Cardiac muscle cell (in vitro differentiated cells and primary cell): ENCODE measurements around the gene OLFML2A. TPM values are rescaled to one million over a fixed set of nuclear protein-coding genes. Genes with fewer than 3 reads are reported as not detected.

Experiments
- DNase-seq, 2 donors: peaks; one replicate each; pipeline versions ENCODE4 v3.0.0 to v3.0.0-alpha.2; 2010 to 2017; ENCODE audit warnings: low read depth in 1 of 2, low spot score in 1 of 2
- H3K27ac ChIP-seq: fragments of 200-600 bp; sonication (generic); 2 replicates; pipeline ENCODE4 v1.5.1; 2016
- H3K27me3 ChIP-seq: fragments of 200-600 bp; sonication (generic); 2 replicates; pipeline ENCODE4 v1.6.0; 2016; ENCODE audit warnings: control low read depth
- H3K36me3 ChIP-seq: fragments of 200-600 bp; sonication (generic); 2 replicates; pipeline ENCODE4 v1.5.1; 2016; ENCODE audit warnings: control low read depth
- H3K4me1 ChIP-seq: fragments of 200-600 bp; sonication (generic); 2 replicates; pipeline ENCODE4 v1.8.1; 2017; ENCODE audit warnings: low read depth, mild to moderate bottlenecking, mixed run types
- H3K4me3 ChIP-seq: fragments of 200-600 bp; sonication (generic); 2 replicates; pipeline ENCODE4 v1.5.1; 2016; ENCODE audit warnings: mild to moderate bottlenecking
- H3K9me3 ChIP-seq: fragments of 200-600 bp; sonication (generic); 2 replicates; pipeline ENCODE4 v1.5.1; 2017; ENCODE audit warnings: low read depth, mild to moderate bottlenecking, control low read depth
- polyA plus RNA-seq: library from polyadenylated mRNA; unstranded; fragments of >200 nt; fragmentation: Nextera tagmentation; extraction: Ambion mirVana; gene quantifications from 2 replicates; pipeline ENCODE4 v1.2.1, GENCODE V29; 2016
- total RNA-seq: library from RNA; depleted of rRNA; stranded (reverse); fragments of >200 nt; gene quantifications from 2 replicates; pipeline ENCODE4 v1.2.3, GENCODE V29; 2016
- TF ChIP-seq, protein P1 (sequence below): IDR thresholded peaks from 2 replicates; pipeline ENCODE4 v1.5.1; 2012; ENCODE audit warnings: low read depth, mild to moderate bottlenecking, low read length

The OLFML2A gene
- total and polyA plus RNA-seq, 2 experiments from 2014 or later: 3.4 to 10.7 TPM

DNA sequence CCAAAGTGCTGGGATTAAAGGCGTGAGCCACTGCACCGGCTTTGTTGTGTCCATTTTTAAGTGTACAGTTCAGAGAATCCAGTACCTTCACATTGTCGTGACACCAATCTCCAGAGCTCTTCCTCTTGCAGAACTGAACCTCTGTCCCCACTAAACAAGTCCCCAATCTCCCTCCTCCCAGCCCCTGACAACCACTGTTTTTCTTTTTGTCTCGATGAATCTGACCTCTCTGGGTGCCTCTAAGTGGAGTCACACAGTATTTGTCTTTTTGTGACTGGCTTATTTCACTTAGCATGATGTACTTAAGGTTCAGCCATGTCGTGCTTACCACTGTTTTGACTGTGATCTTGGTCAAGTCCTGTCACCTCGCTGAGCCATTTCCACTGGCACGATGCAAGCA lies 77.9 kb downstream of the OLFML2A start:
- Histone ChIP-seq H3K4me3 (no peak overlapping the region), H3K4me1 (peaks cover 5% of the 10 kb centered on the region), H3K36me3 (peaks cover 21% of the 10 kb centered on the region), H3K9me3 (no peaks in the 10 kb centered on the region), H3K27ac (no peak overlapping the region), H3K27me3 (no peaks in the 10 kb centered on the region)
- TF ChIP-seq, protein P1, sequence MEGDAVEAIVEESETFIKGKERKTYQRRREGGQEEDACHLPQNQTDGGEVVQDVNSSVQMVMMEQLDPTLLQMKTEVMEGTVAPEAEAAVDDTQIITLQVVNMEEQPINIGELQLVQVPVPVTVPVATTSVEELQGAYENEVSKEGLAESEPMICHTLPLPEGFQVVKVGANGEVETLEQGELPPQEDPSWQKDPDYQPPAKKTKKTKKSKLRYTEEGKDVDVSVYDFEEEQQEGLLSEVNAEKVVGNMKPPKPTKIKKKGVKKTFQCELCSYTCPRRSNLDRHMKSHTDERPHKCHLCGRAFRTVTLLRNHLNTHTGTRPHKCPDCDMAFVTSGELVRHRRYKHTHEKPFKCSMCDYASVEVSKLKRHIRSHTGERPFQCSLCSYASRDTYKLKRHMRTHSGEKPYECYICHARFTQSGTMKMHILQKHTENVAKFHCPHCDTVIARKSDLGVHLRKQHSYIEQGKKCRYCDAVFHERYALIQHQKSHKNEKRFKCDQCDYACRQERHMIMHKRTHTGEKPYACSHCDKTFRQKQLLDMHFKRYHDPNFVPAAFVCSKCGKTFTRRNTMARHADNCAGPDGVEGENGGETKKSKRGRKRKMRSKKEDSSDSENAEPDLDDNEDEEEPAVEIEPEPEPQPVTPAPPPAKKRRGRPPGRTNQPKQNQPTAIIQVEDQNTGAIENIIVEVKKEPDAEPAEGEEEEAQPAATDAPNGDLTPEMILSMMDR: no peak
- DNase-seq: no peak

DNA sequence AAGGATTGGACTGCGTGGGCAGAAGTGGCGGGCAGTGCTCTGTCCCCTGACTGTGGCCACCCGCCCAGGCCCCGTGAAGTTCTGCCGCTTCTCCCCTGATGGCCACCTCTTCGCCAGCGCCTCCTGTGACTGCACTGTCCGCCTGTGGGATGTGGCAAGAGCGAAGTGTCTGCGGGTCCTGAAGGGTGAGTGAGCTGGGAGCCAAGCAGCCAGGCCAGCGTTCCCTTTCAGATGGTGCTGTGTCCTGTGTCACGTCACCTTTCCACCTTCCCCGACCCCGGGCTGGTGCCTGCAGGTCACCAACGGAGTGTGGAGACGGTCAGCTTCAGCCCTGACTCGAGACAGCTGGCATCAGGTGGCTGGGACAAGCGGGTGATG lies 78.6 kb downstream of the OLFML2A start:
- Histone ChIP-seq H3K27ac (peak overlapping the region; percentile 43), H3K27me3 (no peaks in the 10 kb centered on the region), H3K4me1 (peaks cover 8% of the 10 kb centered on the region)

DNA sequence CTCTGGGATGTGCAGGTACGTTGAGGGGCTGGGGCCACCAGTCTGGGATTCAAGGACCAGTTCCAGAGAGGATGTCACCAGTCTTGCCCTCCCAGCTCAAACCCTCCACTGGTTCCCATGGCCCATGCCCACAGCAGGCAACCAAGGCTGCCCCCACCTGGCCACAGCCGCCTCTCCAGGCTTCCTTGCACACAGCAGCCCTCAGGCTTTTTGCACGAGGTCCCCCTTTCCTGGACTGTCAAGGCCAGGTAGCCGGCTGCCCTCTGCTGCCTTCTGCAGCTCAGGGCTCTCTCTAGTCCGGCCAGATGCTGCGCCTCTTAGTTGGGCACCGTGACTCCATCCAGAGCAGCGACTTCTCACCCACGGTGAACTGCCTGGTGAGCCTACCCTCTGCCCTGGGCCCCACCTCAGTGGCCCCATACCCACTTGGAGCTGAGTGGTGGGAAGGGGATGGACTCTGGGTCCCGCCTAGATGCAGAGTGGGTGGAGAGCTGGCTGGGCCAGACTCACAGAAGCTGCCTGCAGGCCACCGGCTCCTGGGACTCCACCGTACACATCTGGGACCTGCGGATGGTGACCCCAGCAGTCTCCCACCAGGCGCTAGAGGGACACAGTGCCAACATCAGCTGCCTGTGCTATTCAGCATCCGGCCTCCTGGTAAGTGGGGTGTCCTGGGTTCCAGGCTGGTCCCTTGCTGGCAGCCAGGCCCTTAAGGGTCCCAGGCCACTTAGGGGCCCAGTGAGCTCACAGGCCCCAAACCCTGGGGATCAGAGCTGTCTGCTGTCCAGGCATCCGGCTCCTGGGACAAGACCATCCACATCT lies 79.2 kb downstream of the OLFML2A start:
- Histone ChIP-seq H3K4me1 (peaks cover 12% of the 10 kb centered on the region), H3K27ac (peak overlapping the region; percentile 43), H3K9me3 (no peaks in the 10 kb centered on the region), H3K4me3 (no peak overlapping the region), H3K27me3 (no peaks in the 10 kb centered on the region), H3K36me3 (peaks cover 27% of the 10 kb centered on the region)
- peak; percentile 36 to 37 for DNase-seq
- TF ChIP-seq, protein P1: peak; percentile 33

More for the DNA sequence above, 78.6 kb downstream of the OLFML2A start:
- Histone ChIP-seq H3K9me3 (no peaks in the 10 kb centered on the region), H3K4me3 (no peak overlapping the region), H3K36me3 (peaks cover 27% of the 10 kb centered on the region)
- DNase-seq: no peak
- TF ChIP-seq, protein P1: no peak

DNA sequence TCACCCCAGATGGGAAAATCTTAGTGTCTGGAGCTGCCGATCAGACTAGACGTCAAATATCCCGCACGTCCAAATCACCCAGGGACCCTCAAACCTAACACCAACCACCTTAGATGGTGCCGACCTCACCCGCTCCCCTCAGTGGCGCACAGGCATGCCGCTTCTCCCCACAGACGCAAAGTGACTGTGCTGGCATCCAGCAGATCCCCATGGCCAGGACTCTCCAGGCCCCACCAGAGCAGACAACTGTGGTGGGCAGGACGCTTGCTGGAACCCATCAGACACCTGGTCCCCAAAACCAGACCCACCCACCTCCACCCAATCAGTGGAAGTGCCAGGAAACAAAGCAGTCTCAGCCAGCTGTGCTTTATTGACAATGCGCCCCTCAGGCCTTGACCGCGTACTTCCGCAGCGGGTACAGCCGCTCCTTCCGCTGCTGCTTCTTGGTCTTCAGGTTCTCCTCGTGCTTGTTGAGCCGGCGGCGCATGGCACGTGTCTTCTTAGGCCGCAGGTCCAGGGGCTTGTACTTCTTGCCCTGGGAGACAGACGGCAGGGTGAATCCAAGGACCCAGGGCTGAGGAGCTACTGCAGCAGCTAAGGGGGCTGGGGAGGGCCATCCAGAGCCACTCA lies 80.7 kb downstream of the OLFML2A start:
- TF ChIP-seq, protein P1: no peak
- H3K4me1 ChIP-seq: peaks cover 6% of the 10 kb centered on the region
- H3K9me3 ChIP-seq: no peaks in the 10 kb centered on the region
- peaks cover 27% of the 10 kb centered on the region for H3K36me3 ChIP-seq
- DNase-seq: no peak
- H3K27me3 ChIP-seq: no peaks in the 10 kb centered on the region
- no peak overlapping the region for H3K27ac ChIP-seq
- H3K4me3 ChIP-seq: no peak overlapping the region

DNA sequence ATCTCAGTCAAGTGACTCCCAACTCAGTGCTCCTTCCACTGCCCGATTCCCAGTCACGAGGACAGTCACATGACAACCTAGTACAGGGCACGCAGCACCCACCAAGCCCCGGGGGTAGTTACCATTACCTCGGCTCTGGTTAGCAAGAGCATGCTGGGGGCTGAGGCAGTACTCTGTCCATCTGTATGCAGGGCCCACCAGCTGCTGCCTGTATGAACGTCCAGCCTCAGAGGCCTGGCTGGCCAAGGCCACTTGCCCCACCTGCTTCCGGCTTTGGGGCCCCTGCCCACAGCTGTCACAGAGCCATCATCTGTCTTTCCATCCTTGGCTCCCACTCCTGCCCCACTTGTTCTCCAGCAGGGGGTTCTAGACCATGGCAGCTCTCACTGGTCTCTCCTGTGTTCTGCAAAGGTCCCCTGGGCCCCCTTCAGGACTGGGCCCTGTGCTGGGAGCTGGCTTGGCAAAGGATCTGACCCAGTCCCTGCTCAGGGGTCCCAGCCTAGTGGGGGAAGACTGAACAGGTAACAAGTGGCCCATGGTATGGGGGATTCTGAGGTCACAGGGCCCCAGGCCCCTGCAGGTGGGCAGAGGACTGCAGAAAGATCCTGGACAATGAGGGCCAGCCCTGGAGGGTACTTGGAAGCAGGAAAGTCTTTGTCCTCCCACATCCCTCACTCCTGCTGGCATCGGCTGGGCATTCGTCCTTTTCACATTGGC lies 81.6 kb downstream of the OLFML2A start:
- H3K27me3 ChIP-seq: no peaks in the 10 kb centered on the region
- H3K4me1 ChIP-seq: peaks cover 6% of the 10 kb centered on the region
- H3K4me3 ChIP-seq: no peak overlapping the region
- peaks cover 27% of the 10 kb centered on the region for H3K36me3 ChIP-seq
- H3K9me3 ChIP-seq: no peaks in the 10 kb centered on the region
- TF ChIP-seq, protein P1: no peak
- no peak for DNase-seq
- peak overlapping the region; percentile 49 for H3K27ac ChIP-seq
